Spleen (tissue), 11 donors: ENCODE measurements around the gene GMDS. TPM values are rescaled to one million over a fixed set of nuclear protein-coding genes. Genes with fewer than 3 reads are reported as not detected.

ENCODE experiments used
- DNase-seq: peaks from one replicate; pipeline ENCODE4 v3.0.0-alpha.2; 2020
- H3K27ac ChIP-seq, 8 donors: fragments of 200-600 bp; sonication (generic) in 7 of 8; 1 replicate in 4 of 8; 2 replicates in 4 of 8; pipeline versions ENCODE4 v1.5.0 to v1.8.0; 2016 to 2021; ENCODE audit warnings: inconsistent platforms in 4 of 8, mild to moderate bottlenecking in 4 of 8, moderate library complexity in 1 of 8
- H3K27me3 ChIP-seq, 7 donors: fragments of 200-600 bp; sonication (generic) in 6 of 7; replicated peaks in 1 of 7; 1 replicate in 4 of 7; 2 replicates in 3 of 7; pipeline versions ENCODE4 v1.5.0 to v1.8.0; 2016 to 2021; ENCODE audit warnings: inconsistent platforms in 3 of 7, mild to moderate bottlenecking in 1 of 7
- H3K36me3 ChIP-seq, 6 donors: fragments of 200-600 bp; sonication (generic) in 5 of 6; 1 replicate in 4 of 6; 2 replicates in 2 of 6; pipeline versions ENCODE4 v1.5.0 to v1.8.0; 2016 to 2021; ENCODE audit warnings: inconsistent platforms in 2 of 6
- H3K4me1 ChIP-seq, 6 donors: fragments of 200-600 bp; sonication (generic) in 5 of 6; 1 replicate in 3 of 6; 2 replicates in 3 of 6; pipeline versions ENCODE4 v1.5.0 to v1.8.0; 2016 to 2021; ENCODE audit warnings: inconsistent platforms in 3 of 6
- H3K4me3 ChIP-seq, 8 donors: fragments of 200-600 bp; sonication (generic) in 7 of 8; 1 replicate in 4 of 8; 2 replicates in 4 of 8; pipeline versions ENCODE4 v1.5.0 to v1.8.0; 2016 to 2021; ENCODE audit warnings: inconsistent platforms in 4 of 8, mild to moderate bottlenecking in 4 of 8, moderate library complexity in 2 of 8
- H3K9me3 ChIP-seq, 8 donors: fragments of 200-600 bp; sonication (generic) in 7 of 8; 1 replicate in 4 of 8; 2 replicates in 4 of 8; pipeline versions ENCODE4 v1.5.0 to v1.8.0; 2016 to 2021; ENCODE audit warnings: inconsistent platforms in 4 of 8
- CTCF ChIP-seq, 11 experiments: fragments of 200-600 bp in 7 of 11; fragments of 450-650 bp in 4 of 11; sonication (generic) in 4 of 11; IDR thresholded peaks in 8 of 11; conservative IDR thresholded peaks in 3 of 11; 1 replicate in 7 of 11; 2 replicates in 4 of 11; pipeline versions ENCODE4 v1.4.0 to v1.8.0; 2016 to 2021; ENCODE audit warnings: antibody characterized with exemption in 11 of 11, inconsistent platforms in 4 of 11, mild to moderate bottlenecking in 1 of 11
- POLR2A ChIP-seq, 3 donors: fragments of 450-650 bp; IDR thresholded peaks; one replicate each; pipeline ENCODE4 v1.5.1; 2017; ENCODE audit warnings: antibody characterized with exemption in 3 of 3, mild to moderate bottlenecking in 1 of 3
- POLR2AphosphoS5 ChIP-seq, 3 donors: sonication (generic); formaldehyde crosslinking; IDR thresholded peaks; one replicate each; pipeline ENCODE4 v1.5.1; 2017; ENCODE audit warnings: antibody characterized with exemption in 3 of 3
- WGBS, 5 donors: extraction: QIAGEN DNeasy Blood & Tissue Kit in 3 of 5; methylation state at CpG; one replicate each; pipeline versions ENCODE4 v1.1.5 to v1.1.7; 2013 to 2018; 5-methylcytosine and 5-hydroxymethylcytosine counted together
- intact Hi-C: fragments of 100-400 bp; cut with DNase I; formaldehyde crosslinking; loops from one replicate; pipeline ENCODE4 v1.15.0; 2023; ENCODE audit warnings: low total_unique reads
- polyA plus RNA-seq, 3 donors: library from polyadenylated mRNA; stranded (reverse); fragments of 200-250 nt; gene quantifications; one replicate each; pipeline ENCODE4 v1.2.1, GENCODE V29; 2013
- total RNA-seq, 7 donors: library from RNA; depleted of rRNA in 3 of 7; stranded (reverse); fragments of >200 nt in 3 of 7; fragmentation: NEBNext Ultra II Directional in 4 of 7; extraction: Animal tissue kit (Norgen Biotek cat#: 25700) in 4 of 7; gene quantifications; one replicate each; pipeline versions ENCODE4 v1.1.0 to v1.2.1, GENCODE V29; 2016 to 2021
- donor health status: healthy with polysubstance abuse.
- donor health status: DM: no; HTN: no; CAD: no; lungs with moderate emphysema.
- donor health status: DM: no; HTN: no; CAD: no.
- donor health status: Bipolar disorder and iron deficiency.
- donor health status: healthy.
- donor health status: DM: no; HTN: no; CAD: no.
- donor health status: DM: yes; HTN: yes; CAD: no.

GMDS gene
- total and polyA plus RNA-seq, 10 donors, result 9.1 to 30.8 (median 17.7) TPM

DNA sequence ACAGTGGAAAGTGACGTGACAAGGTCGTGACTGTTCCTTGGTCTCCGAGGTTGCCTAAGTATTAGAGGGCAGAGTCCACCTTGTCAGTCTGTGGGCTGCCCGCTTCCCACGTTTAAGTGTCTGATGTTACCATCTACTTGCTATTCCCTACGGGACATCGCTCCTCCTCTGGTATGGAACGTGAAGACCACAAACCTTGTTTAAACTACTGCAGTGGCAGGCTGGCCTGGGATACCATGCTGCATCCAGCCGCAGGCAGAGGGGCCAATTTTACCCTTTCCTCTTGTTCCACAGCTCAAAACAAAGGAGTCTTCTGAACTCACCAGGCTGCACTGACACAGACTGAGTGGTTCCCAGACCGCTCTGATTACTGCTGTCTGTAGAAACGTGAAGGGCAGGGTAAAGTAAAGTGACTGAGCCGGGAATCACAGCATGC lies 359.8 kb downstream of the GMDS start:
- Histone ChIP-seq H3K27ac (no peak overlapping the region), H3K36me3 (no peaks in the 10 kb centered on the region), H3K27me3 (no peaks in the 10 kb centered on the region), H3K4me1 (no peaks in the 10 kb centered on the region), H3K9me3 (peaks cover 0 to 5% (median 0%) of the 10 kb centered on the region in 8 donors), H3K4me3 (no peak overlapping the region)
- no peak for DNase-seq
- 89 to 91% (median 91%) methylated on average over 12 of the region's 12 CpGs for WGBS, 5 donors
- intact Hi-C loops, result no loop called here
- TF ChIP-seq CTCF (IDR thresholded peaks at IDR 0.05 in 8 of 11, conservative IDR thresholded peaks at IDR 0.05 in 3 of 11), result no peak
- TF ChIP-seq POLR2A (IDR thresholded peaks at IDR 0.05), result no peak
- TF ChIP-seq POLR2AphosphoS5 (IDR thresholded peaks at IDR 0.05), result no peak

DNA sequence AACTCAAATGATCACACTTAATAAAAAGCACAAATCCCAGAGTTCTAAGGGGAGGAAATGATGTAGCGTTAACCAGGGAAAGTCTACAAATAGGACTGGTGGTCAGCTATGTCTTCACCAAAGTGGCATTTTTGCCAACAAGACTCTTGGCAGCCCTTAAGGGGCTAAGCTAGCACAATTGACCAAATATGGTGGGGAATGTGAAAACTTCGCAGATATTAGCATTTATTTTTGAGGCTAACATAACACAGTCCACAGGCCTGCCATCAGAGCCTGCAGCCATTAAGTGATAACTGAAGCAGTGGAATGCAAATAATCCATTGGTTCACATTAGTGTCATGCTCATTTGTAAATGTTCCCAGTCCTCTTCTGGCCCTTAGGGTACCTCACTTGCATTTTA lies 361.1 kb downstream of the GMDS start:
- 92 to 98% (median 94%) methylated on average over 2 of the region's 2 CpGs for WGBS, 5 donors
- H3K4me3 ChIP-seq, result no peak overlapping the region
- H3K27ac ChIP-seq, result no peak overlapping the region
- no peaks in the 10 kb centered on the region for H3K9me3 ChIP-seq
- intact Hi-C loops, result no loop called here
- TF ChIP-seq POLR2AphosphoS5 (IDR thresholded peaks at IDR 0.05) (no peak), POLR2A (IDR thresholded peaks at IDR 0.05) (no peak), CTCF (IDR thresholded peaks at IDR 0.05 in 8 of 11, conservative IDR thresholded peaks at IDR 0.05 in 3 of 11) (no peak)
- H3K4me1 ChIP-seq, result no peaks in the 10 kb centered on the region
- no peaks in the 10 kb centered on the region for H3K27me3 ChIP-seq
- H3K36me3 ChIP-seq, result no peaks in the 10 kb centered on the region
- DNase-seq, result no peak

DNA sequence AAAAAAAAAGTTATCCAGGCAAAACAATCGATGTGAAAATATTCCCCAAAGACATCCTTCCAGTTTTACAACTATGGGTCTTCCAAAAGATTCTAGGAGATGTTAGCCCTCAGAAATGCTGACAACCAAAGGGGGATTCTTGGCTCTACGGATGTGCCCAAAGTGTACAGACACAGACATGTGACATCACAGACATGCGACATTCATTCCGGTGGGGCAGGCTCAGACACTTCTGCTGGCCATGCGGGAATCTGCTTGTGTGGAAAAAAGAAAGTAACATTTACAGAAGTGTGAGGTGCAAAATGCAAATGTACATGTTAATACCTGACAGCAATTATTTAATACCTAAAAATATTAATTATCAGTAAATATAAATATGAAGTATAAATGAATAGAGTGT lies 367.1 kb downstream of the GMDS start:
- no peak overlapping the region for H3K27ac ChIP-seq
- TF ChIP-seq CTCF (IDR thresholded peaks at IDR 0.05 in 8 of 11, conservative IDR thresholded peaks at IDR 0.05 in 3 of 11), result no peak
- no peak for TF ChIP-seq POLR2A (IDR thresholded peaks at IDR 0.05)
- no peak for TF ChIP-seq POLR2AphosphoS5 (IDR thresholded peaks at IDR 0.05)
- no peaks in the 10 kb centered on the region for H3K9me3 ChIP-seq
- intact Hi-C loops, result no loop called here
- no peaks in the 10 kb centered on the region for H3K36me3 ChIP-seq
- peaks cover 0 to 3% (median 0%) of the 10 kb centered on the region in 7 donors for H3K27me3 ChIP-seq
- WGBS, 5 donors, result 93 to 100% (median 97%) methylated on average over 5 of the region's 5 CpGs
- no peak for DNase-seq
- no peak overlapping the region for H3K4me3 ChIP-seq
- no peaks in the 10 kb centered on the region for H3K4me1 ChIP-seq

GRCh38 chr6:1873781-1874180 lies 371.6 kb downstream of the GMDS start:
- 84 to 92% (median 85%) methylated on average over 11 of the region's 11 CpGs for whole genome bisulfite sequencing, 5 donors
- Histone ChIP-seq H3K4me3 (no peak overlapping the region), H3K9me3 (no peaks in the 10 kb centered on the region), H3K4me1 (peaks cover 0 to 4% (median 0%) of the 10 kb centered on the region in 6 donors), H3K36me3 (no peaks in the 10 kb centered on the region), H3K27ac (no peak overlapping the region), H3K27me3 (peaks cover 0 to 8% (median 0%) of the 10 kb centered on the region in 7 donors)
- DNase-seq, result no peak
- TF ChIP-seq POLR2AphosphoS5 (IDR thresholded peaks at IDR 0.05), result no peak
- TF ChIP-seq CTCF (IDR thresholded peaks at IDR 0.05 in 8 of 11, conservative IDR thresholded peaks at IDR 0.05 in 3 of 11), result no peak
- no peak for TF ChIP-seq POLR2A (IDR thresholded peaks at IDR 0.05)
- intact Hi-C loops, result no loop called here
